Left forelimb (tissue), 1 donor: ENCODE measurements around the gene GOLGA6L10.
"Not testable (repeated sequence)": the region's sequence is repeated elsewhere in the genome, so short reads cannot be mapped to it uniquely, and the experiment has no call there.

Source experiments
- DNase-seq: peaks from one replicate; pipeline ENCODE4 v3.0.0-alpha.2; 2018; ENCODE audit warnings: low spot score

GOLGA6L10 gene

GRCh38 chr15:82317516-82317915 lies 31.8 kb downstream of the GOLGA6L10 start:
- DNase-seq = not testable (repeated sequence)

- no peak for DNase-seq
Observed at GRCh38 chr15:82317091-82317489, 32.2 kb downstream of the GOLGA6L10 start.

GRCh38 chr15:82316247-82317090 lies 32.8 kb downstream of the GOLGA6L10 start:
- DNase-seq = not testable (repeated sequence)

- no peak for DNase-seq
Observed at GRCh38 chr15:82315519-82316246, 33.6 kb downstream of the GOLGA6L10 start.

- no peak for DNase-seq
Observed at GRCh38 chr15:82314769-82315518, 34.3 kb downstream of the GOLGA6L10 start.

GRCh38 chr15:82313951-82314768 lies 35.1 kb downstream of the GOLGA6L10 start:
- DNase-seq = not testable (repeated sequence)

GRCh38 chr15:82313446-82313845 lies 35.8 kb downstream of the GOLGA6L10 start:
- DNase-seq = no peak

- DNase-seq = peak; percentile 48
Observed at GRCh38 chr15:82312586-82313349, 36.5 kb downstream of the GOLGA6L10 start.

- DNase-seq = not testable (repeated sequence)
Observed at GRCh38 chr15:82311321-82311720, 38.0 kb downstream of the GOLGA6L10 start.

GRCh38 chr15:82309802-82310201 lies 39.5 kb downstream of the GOLGA6L10 start:
- DNase-seq = no peak

- DNase-seq = no peak
Observed at GRCh38 chr15:82307714-82308081, 41.6 kb downstream of the GOLGA6L10 start.

- DNase-seq = peak; percentile 22
Observed at GRCh38 chr15:82306791-82307713, 42.2 kb downstream of the GOLGA6L10 start.

- DNase-seq = no peak
Observed at GRCh38 chr15:82305621-82306048, 43.6 kb downstream of the GOLGA6L10 start.

GRCh38 chr15:82304778-82305090 lies 44.5 kb downstream of the GOLGA6L10 start:
- DNase-seq = no peak

GRCh38 chr15:82303956-82304777 lies 45.1 kb downstream of the GOLGA6L10 start:
- DNase-seq = peak; percentile 56

GRCh38 chr15:82301296-82302016 lies 47.8 kb downstream of the GOLGA6L10 start:
- DNase-seq = no peak

- no peak for DNase-seq
Observed at GRCh38 chr15:82300883-82301282, 48.4 kb downstream of the GOLGA6L10 start.

- not testable (repeated sequence) for DNase-seq
Observed at GRCh38 chr15:82300326-82300725, 48.9 kb downstream of the GOLGA6L10 start.
